Superior temporal gyrus (tissue), 1 donor: ENCODE measurements around the gene ZC3H6.
"Not testable (repeated sequence)": the region's sequence is repeated elsewhere in the genome, so short reads cannot be mapped to it uniquely, and the experiment has no call there.

Experiments used
- DNase-seq: peaks from one replicate; pipeline ENCODE4 v3.0.0-alpha.2; 2016; ENCODE audit errors: extremely low spot score

ZC3H6 gene

DNA sequence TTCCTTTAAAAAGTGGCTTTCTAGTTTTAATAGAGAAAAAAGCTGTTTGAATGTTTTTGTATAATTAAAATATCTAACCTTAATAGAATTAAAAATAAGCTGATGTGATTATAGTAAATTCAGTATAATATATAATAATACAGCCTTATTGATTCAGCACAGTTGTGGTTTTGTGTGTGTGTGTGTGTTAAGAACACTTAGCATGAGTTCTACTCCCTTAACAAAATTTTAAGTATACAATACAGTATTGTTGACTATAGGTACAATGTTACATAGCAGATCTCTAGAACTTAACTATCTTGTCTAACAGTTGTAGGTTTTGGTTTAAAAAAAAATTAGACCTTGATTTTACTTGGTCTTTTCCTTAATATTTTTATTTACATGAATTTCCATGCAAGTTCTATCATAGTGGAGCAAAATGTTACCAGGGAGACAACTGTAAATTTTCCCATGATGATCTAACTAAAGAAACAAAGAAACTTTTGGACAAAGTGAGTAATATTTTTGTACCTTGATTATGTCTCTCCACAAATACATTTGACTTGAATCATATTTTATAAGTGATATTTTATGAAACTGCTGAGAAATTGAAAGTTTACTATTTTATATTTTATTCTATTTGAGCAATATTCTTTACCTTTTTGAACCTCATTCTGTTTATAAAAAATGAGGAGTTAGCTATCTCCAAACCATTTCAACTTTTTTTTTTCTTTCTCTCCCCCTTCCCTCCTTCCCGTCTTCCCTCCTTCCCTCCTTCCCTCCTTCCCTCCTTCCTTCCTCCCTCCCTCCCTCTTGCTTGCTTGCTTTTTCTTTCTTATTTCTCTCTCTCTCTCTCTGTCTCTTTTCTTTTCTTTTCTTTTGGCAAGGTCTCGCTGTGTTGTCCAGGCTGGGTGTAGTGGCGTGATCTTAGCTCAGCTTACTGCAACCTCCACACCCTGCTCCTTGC is 46.3 kb downstream of the ZC3H6 start:
- no peak for DNase-seq

DNA sequence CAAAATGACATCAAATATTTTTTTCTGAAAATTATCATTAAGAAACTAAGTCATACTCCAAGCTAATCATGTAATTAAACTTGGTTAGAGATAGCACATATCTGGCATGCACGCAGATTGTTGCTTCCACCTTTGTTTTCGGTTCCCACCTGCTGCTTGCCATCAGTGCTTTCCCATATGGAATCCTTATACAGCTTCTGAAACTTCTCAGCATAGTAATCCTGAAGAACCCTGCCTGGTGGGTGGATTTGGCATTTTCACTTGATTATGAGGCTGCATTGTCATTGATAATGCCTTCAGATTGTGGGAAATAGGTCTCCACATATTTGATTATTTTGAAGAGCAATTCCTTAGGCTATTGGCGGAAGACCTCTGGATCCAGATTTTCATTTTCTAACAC is 47.5 kb downstream of the ZC3H6 start:
- DNase-seq, result no peak

DNA sequence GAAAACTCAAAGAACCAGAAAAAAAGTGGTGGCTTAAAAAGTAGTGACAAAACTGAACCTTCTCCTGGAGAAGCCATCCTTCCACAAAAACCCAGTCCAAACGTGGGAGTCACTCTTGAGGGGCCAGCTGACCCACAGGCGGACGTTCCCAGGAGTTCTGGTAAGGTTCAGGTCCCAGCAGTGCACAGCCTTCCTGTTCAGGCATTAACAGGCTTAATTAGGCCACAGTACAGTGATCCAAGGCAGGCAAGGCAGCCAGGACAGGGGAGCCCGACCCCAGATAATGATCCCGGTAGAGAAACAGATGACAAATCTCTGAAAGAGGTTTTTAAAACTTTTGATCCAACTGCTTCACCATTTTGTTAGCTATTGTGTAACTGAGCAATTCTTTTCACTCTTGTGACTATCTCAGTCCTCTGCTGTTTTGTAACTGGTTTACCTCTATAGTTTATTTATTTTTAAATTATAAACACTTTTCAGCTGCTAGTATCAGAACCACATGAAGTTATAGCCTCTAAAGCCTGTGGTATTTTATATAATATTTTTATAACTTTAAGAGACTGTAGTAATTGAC is 56.8 kb downstream of the ZC3H6 start:
- no peak for DNase-seq

DNA sequence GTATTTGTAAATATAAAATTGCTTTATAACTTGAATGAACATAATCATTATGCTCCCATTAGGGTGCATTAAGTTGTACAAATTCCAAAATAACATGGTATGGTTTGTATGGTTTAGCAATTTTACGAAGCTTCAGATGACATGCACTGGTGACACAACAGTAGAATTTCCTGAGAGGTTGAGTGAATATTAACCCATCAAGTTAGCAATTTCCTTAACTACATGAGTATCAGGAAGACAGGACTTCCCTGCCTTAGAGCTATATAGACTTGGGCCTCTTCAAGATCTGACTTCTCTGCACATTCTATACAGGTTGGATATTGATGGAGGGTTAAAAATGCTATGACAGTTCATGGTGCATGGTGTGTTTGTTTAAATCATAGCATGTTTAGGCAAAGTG is 60.2 kb downstream of the ZC3H6 start:
- no peak for DNase-seq

DNA sequence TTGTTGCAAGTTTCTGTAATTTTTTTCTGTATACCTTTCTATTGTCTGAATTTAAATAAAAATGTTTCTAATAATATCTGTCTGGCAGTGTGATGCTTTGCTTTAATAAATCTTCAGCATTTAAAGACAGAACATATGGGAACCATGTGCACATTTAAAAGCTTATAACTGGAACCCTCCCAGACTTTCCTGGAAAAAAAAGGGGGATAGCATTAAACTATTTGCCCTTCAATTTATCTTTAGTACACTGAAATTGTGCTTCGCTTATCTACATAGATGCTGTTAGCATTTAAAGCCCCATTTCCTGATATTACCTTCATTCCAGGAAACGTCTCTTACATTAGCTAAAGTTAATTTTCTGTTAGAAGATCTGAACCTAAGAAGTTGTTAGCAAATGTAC is 64.6 kb downstream of the ZC3H6 start:
- DNase-seq, result no peak

DNA sequence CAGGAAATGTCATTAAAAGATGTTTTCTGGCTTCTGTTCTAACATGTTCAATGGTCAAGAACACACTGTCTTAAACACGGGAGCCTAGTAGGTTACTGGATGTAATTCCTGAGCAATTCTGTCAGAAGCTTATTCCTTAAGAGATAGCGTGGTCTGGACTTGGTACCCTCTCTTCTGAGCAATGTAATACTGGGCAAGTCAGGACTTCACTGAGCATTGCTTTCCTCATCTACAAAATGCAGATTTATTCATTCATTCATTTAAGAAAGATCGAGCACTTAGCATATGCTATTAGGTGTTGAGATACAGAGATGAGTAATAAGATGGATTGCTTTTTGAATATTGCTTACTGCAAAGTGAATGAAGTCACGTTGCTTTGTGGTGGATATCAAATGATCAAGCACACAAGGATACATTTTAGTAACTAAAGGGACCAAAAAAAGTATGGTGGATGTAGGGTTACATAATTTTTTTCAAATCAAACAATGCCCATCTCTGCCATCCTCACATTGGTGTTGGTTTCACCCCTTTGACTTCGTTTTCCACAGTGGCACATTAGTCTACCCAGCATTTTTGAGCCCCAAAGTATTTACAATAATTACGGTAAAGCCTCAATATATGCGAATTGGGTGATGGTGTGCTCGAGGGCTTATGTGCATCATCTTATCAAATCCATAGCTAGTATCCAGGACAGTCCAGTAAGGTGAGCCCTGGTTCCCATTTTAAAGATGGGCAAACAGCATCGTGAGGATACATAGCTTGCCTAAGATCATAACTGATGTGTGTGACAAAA is 65.3 kb downstream of the ZC3H6 start:
- DNase-seq, result no peak

DNA sequence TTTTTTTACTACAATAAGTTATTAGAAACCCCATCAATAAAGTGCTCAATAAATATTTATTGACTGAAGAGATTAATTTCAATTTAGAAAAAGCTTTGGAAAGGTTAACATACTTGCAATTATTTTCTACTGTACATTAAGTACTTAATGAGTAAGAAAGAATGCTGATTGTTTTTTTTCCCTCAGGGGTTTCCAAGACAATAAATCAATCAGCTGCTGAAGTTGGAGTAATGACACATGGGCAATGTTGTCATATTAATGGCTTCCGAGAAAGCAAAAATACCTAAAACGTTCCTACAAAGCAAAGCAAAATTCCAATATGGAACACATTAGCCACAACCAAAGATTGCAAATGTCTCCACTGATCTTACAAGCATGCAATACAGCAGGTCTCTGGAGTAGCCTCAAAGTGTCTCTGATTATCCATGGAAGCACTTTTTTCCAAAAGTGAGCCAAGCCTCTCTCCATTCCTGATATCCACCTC is 66.7 kb downstream of the ZC3H6 start:
- DNase-seq, result no peak

DNA sequence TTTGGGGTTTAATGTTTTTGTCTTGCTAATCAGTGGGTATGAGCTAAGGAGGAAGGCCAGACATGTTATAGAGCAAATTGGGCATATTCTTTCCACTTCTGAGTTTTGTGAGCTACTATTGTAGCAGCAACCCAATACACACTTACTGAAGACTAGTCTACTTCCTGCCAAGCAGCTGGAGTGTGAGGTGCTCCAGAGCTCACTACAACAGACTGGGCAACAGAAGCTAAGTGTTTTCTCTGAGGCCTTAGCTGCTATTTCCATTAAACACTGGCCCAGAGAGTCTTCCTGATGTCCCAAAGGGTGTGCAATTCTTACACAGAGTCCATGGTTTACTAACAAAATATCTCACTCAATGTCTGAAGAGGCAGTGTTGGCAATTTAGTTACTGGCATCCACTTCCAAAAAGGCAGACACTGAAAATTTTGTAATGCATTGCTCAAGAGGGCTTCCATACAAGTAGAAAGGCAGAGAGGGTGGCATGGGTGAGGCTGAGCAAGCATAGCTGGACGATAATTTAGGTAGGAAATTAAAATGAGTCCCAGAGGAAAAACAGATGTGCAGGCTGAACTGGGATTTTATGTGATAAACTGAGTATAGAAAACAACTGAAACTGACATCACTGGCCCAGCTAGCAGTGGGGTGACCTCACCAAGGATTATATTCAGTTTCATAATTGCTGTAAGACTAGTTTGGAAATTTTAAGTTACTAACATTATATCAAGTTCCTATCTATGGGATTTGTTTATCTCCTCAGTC is 68.6 kb downstream of the ZC3H6 start:
- DNase-seq, result no peak

DNA sequence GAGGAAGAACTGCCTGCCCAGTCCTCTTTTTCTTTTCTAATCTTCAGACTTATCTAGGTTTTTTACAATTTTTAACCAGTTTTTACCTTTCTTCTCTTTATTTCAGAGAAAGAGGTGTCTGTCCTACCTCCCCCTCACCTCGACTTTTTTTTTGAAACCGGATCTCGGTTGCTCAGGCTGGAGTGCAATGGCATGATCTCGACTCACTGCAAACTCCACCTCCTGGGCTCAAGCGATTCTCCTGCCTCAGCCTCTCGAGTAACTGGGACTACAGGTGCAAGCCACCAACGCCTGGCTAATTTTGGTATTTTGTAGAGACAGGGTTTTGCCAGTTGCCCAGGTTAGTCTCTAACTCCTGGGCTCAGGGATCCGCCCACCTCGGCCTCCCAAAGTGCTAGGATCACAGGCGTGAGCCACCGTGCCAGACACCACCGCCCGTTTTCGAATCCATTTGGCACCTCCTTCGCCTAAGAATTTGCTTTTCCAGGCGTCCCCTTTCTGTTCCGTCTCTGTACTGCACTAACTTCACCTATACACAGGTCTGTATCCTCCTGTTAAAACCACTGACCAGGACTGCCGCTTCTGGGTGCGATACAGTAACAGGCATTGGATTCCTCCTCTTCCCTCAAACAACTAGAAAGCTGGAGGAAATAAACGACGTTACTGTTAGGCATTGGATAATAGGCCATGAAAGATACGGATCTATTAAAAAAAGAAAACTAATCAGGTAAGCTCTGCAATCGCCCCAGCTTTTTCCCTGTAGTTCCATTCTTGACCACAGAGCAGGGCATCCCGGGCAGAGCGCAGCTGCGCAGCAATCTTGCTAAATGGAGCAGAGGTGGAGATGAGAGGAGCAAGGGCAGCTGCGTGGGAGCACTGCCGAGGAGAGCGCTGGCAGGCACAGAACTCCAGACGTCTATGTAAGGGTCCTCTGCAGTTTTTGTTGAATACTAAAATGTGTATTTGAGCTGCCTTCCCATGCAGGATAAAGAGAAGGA is 69.9 kb downstream of the ZC3H6 start:
- DNase-seq, result no peak

DNA sequence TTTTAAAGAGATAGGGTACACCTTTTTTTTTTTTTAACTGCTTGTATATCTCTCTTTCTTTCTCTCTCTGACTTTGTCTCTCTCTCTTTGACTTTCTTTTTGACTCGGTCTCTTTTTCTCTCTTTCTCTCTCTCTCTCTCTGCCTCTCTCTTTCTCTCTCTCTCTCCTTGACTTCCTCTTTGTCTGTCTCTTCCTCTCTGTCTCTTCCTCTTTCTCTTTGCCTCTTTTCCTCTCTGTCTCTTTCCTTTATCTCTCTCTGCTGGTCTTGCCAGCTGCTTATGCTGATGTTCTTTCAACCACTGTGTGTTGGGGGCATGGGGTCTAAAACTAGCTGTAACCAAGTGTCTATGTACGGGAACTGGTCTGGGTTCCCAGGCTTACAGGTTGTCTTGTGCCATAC is 76.9 kb downstream of the ZC3H6 start:
- DNase-seq, result not testable (repeated sequence)

DNA sequence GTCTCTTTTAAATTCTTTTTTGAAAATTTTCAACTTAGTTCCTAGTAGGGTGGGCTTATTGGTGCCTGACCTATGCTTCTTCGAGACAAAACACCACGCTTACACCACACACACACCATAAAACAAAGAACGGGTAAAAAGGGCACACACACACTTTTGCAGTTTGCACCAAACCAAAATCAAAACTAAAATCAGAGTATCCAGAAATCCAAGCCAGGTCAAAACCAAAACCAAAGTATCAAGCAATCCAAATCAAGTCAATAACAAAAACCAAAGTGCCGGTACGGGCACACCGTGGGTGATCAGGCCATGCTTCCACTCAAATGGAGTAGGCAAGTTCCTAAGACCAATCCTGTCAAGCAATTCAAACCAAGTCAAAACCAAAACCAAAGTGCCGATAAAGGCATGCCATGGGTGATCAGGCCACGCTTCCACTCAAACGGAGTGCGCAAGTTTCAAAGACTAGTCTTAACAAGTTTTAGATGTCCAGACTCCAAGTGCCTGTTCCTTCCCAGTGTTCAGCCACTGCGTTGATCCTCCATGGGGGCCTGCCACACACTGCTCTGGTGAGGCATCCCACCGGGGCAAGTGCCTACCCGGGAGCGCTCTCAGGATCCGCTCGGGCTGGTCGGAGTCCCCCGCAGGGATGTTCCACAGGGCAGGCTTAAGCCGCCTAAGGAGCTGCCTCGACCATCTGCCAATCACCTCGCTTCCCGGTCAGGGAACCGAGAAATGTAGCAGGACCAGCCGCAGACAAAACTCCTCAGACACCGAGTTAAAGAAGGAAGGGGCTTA is 77.6 kb downstream of the ZC3H6 start:
- not testable (repeated sequence) for DNase-seq

DNA sequence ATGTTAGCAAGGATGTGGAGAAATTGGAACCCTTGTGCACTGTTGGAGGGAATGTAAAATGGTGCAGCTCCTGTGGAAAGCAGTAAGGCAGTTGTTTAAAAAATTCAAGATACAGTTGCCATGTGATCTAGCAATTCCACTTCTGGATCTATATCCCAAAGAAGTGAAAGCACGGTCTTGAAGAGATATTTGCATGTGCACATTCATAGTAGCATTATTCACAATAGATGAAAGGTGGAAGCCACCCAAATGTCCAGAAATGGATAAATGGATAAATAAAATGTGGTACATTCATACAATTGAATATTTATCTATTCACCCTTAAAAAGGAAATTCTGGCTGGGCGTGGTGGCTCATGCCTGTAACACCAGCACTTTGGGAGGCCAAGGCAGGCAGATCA is 78.9 kb downstream of the ZC3H6 start:
- not testable (repeated sequence) for DNase-seq

DNA sequence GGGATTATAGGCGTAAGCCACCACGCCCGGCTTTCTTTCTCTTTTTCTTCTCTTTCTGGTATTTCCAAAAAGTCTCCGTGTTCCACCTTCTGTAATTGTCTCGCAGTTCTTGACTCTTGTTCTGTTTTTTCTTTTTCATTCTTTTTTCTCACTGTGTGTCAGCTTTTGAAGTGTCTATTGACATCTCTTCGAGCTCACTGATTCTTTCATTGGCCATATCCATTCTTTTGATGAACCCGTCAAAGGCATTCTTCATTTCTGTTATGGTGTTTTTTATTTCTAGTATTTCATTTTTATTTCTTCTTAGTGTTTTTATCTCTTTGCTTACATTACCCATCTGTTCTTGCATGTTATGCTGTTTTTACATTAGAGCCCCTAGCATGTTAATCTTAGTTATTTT is 84.7 kb downstream of the ZC3H6 start:
- not testable (repeated sequence) for DNase-seq
